Lung (tissue), 12 donors: ENCODE data around the gene RPH3AL. TPM values are rescaled to one million over a fixed set of nuclear protein-coding genes. Genes with fewer than 3 reads are reported as not detected.

Experiments
- ATAC-seq: fragments of 200-7000 bp; cut with Tn5 transposase; one replicate; pipeline ENCODE4 v1.9.1; 2020; ENCODE audit warnings: moderate number of reproducible peaks; ENCODE audit not compliant: insufficient read depth, low FRiP score
- DNase-seq, 3 donors: peaks; one replicate each; pipeline ENCODE4 v3.0.0-alpha.2; 2013 to 2017
- H3K27ac ChIP-seq, 2 donors: one replicate each; pipeline ENCODE4 v1.5.1; 2013; ENCODE audit warnings: mild to moderate bottlenecking in 2 of 2, moderate library complexity in 2 of 2, control low read depth in 1 of 2, inconsistent platforms in 1 of 2, low read depth in 1 of 2, low read length in 1 of 2
- H3K27me3 ChIP-seq, 3 donors: one replicate each; pipeline ENCODE4 v1.5.1; 2013; ENCODE audit warnings: low read length in 2 of 3; ENCODE audit not compliant: control insufficient read depth in 3 of 3, insufficient read depth in 3 of 3
- H3K36me3 ChIP-seq, 4 donors: one replicate each; pipeline ENCODE4 v1.5.1; 2013; ENCODE audit warnings: low read length in 4 of 4, mild to moderate bottlenecking in 1 of 4, moderate library complexity in 1 of 4; ENCODE audit not compliant: control insufficient read depth in 4 of 4, insufficient read depth in 4 of 4
- H3K4me1 ChIP-seq, 5 donors: one replicate each; pipeline ENCODE4 v1.5.1; 2013; ENCODE audit warnings: low read length in 5 of 5, mild to moderate bottlenecking in 2 of 5, moderate library complexity in 1 of 5; ENCODE audit not compliant: control insufficient read depth in 5 of 5, insufficient read depth in 5 of 5
- H3K4me3 ChIP-seq: one replicate; pipeline ENCODE4 v1.5.1; 2013; ENCODE audit warnings: mild to moderate bottlenecking, control low read depth, moderate library complexity
- H3K9ac ChIP-seq, 2 donors: one replicate each; pipeline ENCODE4 v1.5.1; 2013; ENCODE audit warnings: low read length in 2 of 2, control low read depth in 1 of 2; ENCODE audit not compliant: insufficient read depth in 1 of 2
- H3K9me3 ChIP-seq, 4 donors: one replicate each; pipeline ENCODE4 v1.5.1; 2013; ENCODE audit warnings: low read length in 3 of 4, mild to moderate bottlenecking in 1 of 4, moderate library complexity in 1 of 4; ENCODE audit not compliant: control insufficient read depth in 4 of 4, insufficient read depth in 3 of 4
- WGBS, 2 donors: extraction: QIAGEN DNeasy Blood & Tissue Kit; methylation state at CpG; one replicate each; pipeline ENCODE4 v1.1.7; 2013; 5-methylcytosine and 5-hydroxymethylcytosine counted together
- polyA plus RNA-seq, 2 donors: library from polyadenylated mRNA; stranded (reverse); fragments of 200-250 nt; gene quantifications; one replicate each; pipeline ENCODE4 v1.2.1, GENCODE V29; 2013
- total RNA-seq, 2 donors: library from RNA; depleted of rRNA in 1 of 2; stranded (reverse); fragments of >200 nt in 1 of 2; gene quantifications; one replicate each; pipeline ENCODE4 v1.2.1, GENCODE V29; 2014 to 2021
- TF ChIP-seq, protein P1 (sequence below): IDR thresholded peaks from 2 replicates; pipeline ENCODE4 v1.5.1; 2012; ENCODE audit warnings: mild to moderate bottlenecking; ENCODE audit errors: control extremely low read depth, extremely low read depth
- donor health status: control.
- donor health status: control.
- donor health status: Bipolar disorder and iron deficiency.
- donor health status: healthy.
- donor health status: DM: yes; HTN: yes; CAD: no.

Gene RPH3AL
- total and polyA plus RNA-seq, 4 donors, result 19.5 to 76.6 (median 21.6) TPM

DNA sequence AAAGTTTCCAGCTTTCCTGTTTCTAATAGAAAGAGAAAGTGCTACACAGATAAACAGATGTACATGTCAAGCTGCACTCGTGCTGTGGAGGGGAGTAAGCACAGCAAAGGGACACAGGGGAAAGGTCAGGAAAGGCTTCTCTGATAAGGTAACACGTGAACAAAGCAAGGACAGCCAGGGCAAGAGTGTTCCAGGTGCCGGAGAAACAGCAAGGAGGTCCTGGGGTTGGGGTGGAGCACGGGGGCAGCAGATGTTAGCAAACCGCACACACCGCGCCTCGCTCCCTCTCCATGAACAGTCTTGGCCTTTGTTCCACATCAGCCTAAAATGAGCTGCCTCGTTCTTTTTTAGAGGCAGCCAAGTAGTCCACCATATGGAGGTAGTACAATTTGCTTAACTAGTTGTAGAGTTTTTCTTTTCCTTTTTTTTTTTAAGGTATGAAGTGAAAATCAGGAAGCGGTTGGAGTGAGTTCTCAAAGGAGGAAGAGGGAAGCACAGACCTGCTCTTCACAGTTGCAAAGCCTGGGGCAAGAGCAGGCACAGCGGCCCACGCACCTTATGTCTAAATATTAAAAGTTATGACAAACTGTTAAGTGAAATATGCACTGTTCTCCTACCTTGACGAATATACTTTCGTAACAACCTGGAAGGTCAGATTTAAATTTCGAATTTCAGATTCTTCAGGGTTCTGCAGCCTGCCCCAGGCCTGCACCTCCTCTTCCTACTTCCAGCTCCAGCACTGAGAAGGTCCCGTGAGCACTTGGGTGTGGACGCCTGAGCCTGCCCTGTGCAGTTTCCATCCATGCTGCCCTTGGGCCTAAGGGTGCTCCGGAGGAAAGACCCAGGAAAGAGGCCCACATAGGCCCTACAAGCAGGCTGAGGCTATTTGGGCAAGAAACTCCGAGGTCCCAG, 41.5 kb upstream of the RPH3AL start:
- Histone ChIP-seq H3K9me3 (no peaks in the 10 kb centered on the region), H3K36me3 (no peaks in the 10 kb centered on the region), H3K27ac (no peak overlapping the region), H3K4me3 (no peak overlapping the region), H3K9ac (no peak overlapping the region), H3K27me3 (no peaks in the 10 kb centered on the region), H3K4me1 (peaks cover 0 to 5% (median 2%) of the 10 kb centered on the region in 5 donors)
- WGBS, 2 donors, result 52 to 67% methylated on average over 19 of the region's 19 CpGs
- TF ChIP-seq, protein P1, sequence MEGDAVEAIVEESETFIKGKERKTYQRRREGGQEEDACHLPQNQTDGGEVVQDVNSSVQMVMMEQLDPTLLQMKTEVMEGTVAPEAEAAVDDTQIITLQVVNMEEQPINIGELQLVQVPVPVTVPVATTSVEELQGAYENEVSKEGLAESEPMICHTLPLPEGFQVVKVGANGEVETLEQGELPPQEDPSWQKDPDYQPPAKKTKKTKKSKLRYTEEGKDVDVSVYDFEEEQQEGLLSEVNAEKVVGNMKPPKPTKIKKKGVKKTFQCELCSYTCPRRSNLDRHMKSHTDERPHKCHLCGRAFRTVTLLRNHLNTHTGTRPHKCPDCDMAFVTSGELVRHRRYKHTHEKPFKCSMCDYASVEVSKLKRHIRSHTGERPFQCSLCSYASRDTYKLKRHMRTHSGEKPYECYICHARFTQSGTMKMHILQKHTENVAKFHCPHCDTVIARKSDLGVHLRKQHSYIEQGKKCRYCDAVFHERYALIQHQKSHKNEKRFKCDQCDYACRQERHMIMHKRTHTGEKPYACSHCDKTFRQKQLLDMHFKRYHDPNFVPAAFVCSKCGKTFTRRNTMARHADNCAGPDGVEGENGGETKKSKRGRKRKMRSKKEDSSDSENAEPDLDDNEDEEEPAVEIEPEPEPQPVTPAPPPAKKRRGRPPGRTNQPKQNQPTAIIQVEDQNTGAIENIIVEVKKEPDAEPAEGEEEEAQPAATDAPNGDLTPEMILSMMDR, result no peak
- no peak for ATAC-seq
- peak in 1 of 3 donors; percentile 18 for DNase-seq

- Histone ChIP-seq H3K27me3 (peaks cover 0 to 1% (median 0%) of the 10 kb centered on the region in 3 donors), H3K9ac (no peak overlapping the region), H3K4me3 (no peak overlapping the region), H3K9me3 (no peaks in the 10 kb centered on the region), H3K4me1 (peaks cover 0 to 4% (median 2%) of the 10 kb centered on the region in 5 donors), H3K36me3 (no peaks in the 10 kb centered on the region), H3K27ac (no peak overlapping the region)
- 84 to 85% methylated on average over 11 of the region's 11 CpGs for WGBS, 2 donors
- TF ChIP-seq, protein P1, result no peak
- DNase-seq (no peak), ATAC-seq (no peak)
Observed at GRCh38 chr17:391850-392249, 39.2 kb upstream of the RPH3AL start.

- Histone ChIP-seq H3K27ac (no peak overlapping the region), H3K4me1 (peaks cover 0 to 4% (median 0%) of the 10 kb centered on the region in 5 donors), H3K4me3 (no peak overlapping the region), H3K27me3 (peaks cover 0 to 5% (median 0%) of the 10 kb centered on the region in 3 donors), H3K9me3 (no peaks in the 10 kb centered on the region), H3K36me3 (no peaks in the 10 kb centered on the region), H3K9ac (no peak overlapping the region)
- TF ChIP-seq, protein P1, result no peak
- WGBS, 2 donors, result 81 to 82% methylated on average over 12 of the region's 12 CpGs
- DNase-seq (no peak), ATAC-seq (no peak)
Observed at GRCh38 chr17:390025-390424, 37.4 kb upstream of the RPH3AL start.
